Activated naive CD8-positive, alpha-beta T cell treated with anti-CD3 and anti-CD28 coated beads, Interleukin-2, amount 10 ng/mL, durations not matched to agents 7 days and 5 days (primary cell): ENCODE data around the gene USHBP1. TPM values are rescaled to one million over a fixed set of nuclear protein-coding genes. Genes with fewer than 3 reads are reported as not detected.
A peak's percentile ranks its signal among the peaks of the same experiment; 100 is the strongest.

ENCODE experiments used
- ATAC-seq: fragments of 150-1000 bp; cut with Tn5 transposase; one replicate; pipeline ENCODE4 v1.10.0; 2021; ENCODE audit warnings: low read depth, moderate library complexity
- POLR2A ChIA-PET: fragments of 350-600 bp; sonication (Branson Sonifier 250); formaldehyde crosslinking; loops from one replicate; lab custom pipeline; 2021; ENCODE audit warnings: antibody characterized with exemption; lab: Charles Lee
- DNase-seq: peaks from one replicate; pipeline ENCODE4 v3.0.0; 2021
- H3K27ac Mint-ChIP-seq: one replicate; pipeline ENCODE4 v1.8.0; 2022; ENCODE audit warnings: mild to moderate bottlenecking, mixed read lengths
- H3K27me3 Mint-ChIP-seq: one replicate; pipeline ENCODE4 v1.8.0; 2022; ENCODE audit warnings: mild to moderate bottlenecking, moderate library complexity, mixed read lengths
- H3K36me3 Mint-ChIP-seq: one replicate; pipeline ENCODE4 v1.8.0; 2021; ENCODE audit warnings: mild to moderate bottlenecking, mixed read lengths
- H3K4me1 Mint-ChIP-seq: one replicate; pipeline ENCODE4 v1.8.0; 2021; ENCODE audit warnings: mixed read lengths
- H3K4me3 Mint-ChIP-seq: one replicate; pipeline ENCODE4 v1.8.0; 2022; ENCODE audit warnings: mild to moderate bottlenecking, moderate library complexity, mixed read lengths
- H3K9me3 Mint-ChIP-seq: one replicate; pipeline ENCODE4 v1.8.0; 2021; ENCODE audit warnings: mixed read lengths
- total RNA-seq, 2 experiments: library from RNA; stranded (reverse); gene quantifications; one replicate each; pipeline ENCODE4 v1.2.3, GENCODE V29; 2021

Gene USHBP1
- total RNA-seq, 2 experiments from 2014 or later: not detected

- H3K27ac Mint-ChIP-seq: no peak overlapping the region
- H3K4me1 Mint-ChIP-seq: peaks cover 5% of the 10 kb centered on the region
- H3K27me3 Mint-ChIP-seq: peaks cover 5% of the 10 kb centered on the region
- H3K9me3 Mint-ChIP-seq: no peaks in the 10 kb centered on the region
- ATAC-seq: no peak
- H3K4me3 Mint-ChIP-seq: no peak overlapping the region
- H3K36me3 Mint-ChIP-seq: peaks cover 2% of the 10 kb centered on the region
- DNase-seq: no peak
- POLR2A ChIA-PET: interaction anchor here (1.2 kb wide), 1 partner anchor 11 kb away, joined by 3 read pairs; no protein-coding TSS in a partner anchor
Observed at GRCh38 chr19:17237747-17238706, 26.5 kb downstream of the USHBP1 start.

GRCh38 chr19:17236811-17237543 is 27.6 kb downstream of the USHBP1 start:
- ATAC-seq: no peak
- POLR2A ChIA-PET: interaction anchor here (0.6 to 1.2 kb wide), 3 partner anchors 10 to 61 kb away, joined by 3 read pairs; partner anchors contain the start of gene BABAM1
- Mint-ChIP-seq H3K4me3 (peak overlapping the region; percentile 25), H3K9me3 (no peaks in the 10 kb centered on the region), H3K4me1 (peaks cover 5% of the 10 kb centered on the region), H3K36me3 (peaks cover 2% of the 10 kb centered on the region), H3K27me3 (peaks cover 5% of the 10 kb centered on the region), H3K27ac (no peak overlapping the region)
- no peak for DNase-seq

DNA sequence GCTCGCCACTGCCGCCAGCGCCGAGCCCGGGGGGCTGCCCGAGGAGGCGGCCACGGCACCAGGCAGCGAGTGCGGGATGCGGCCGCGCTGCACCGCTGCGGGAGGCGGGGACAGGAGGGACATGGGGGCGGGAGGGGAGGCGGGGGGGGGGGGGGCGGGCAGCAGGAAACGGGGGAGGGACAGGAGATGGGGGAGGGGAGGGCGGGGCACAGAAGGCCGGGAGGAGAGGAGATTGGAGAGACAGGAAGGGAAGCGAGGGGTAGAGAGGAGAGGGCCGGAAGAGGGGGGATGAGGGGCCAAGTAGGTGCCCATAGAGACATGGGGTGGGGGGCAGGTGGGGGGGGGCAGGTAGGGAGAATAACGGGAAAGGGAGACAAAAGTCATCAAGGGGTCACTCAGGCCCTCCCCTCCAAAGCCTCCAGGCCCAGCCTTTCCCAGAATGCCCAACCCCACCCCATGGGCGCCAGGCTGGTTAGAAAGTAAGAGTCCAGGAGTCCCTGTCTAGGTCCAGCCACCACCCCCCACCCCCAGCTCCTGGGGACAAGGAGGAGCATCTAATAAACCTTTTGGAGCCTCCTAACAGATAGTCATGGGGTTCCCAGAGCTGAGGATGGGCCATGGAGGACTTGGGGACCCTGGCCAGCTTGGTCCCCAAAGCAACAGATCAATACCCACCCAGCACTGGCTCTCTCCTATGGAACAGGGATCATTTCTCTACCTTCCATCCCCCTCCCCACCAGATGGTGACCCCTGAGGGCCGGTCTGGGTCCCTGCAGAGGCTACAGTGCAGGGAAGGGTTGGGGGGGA is 28.4 kb downstream of the USHBP1 start:
- DNase-seq (no peak), ATAC-seq (peak; percentile 27)
- Mint-ChIP-seq H3K9me3 (no peaks in the 10 kb centered on the region), H3K27ac (no peak overlapping the region), H3K4me1 (peaks cover 5% of the 10 kb centered on the region), H3K27me3 (peaks cover 5% of the 10 kb centered on the region), H3K4me3 (peak overlapping the region; percentile 55), H3K36me3 (peaks cover 2% of the 10 kb centered on the region)
- POLR2A ChIA-PET: interaction anchor here (0.7 to 2.1 kb wide), 10 partner anchors 10 to 159 kb away, joined by 3 to 26 read pairs (median 4); partner anchors contain the start of genes OCEL1 and USE1

GRCh38 chr19:17235300-17235970 is 29.1 kb downstream of the USHBP1 start:
- Mint-ChIP-seq H3K4me1 (peaks cover 5% of the 10 kb centered on the region), H3K27me3 (no peaks in the 10 kb centered on the region), H3K36me3 (peaks cover 3% of the 10 kb centered on the region), H3K9me3 (no peaks in the 10 kb centered on the region), H3K27ac (peak overlapping the region; percentile 56), H3K4me3 (peak overlapping the region; percentile 81)
- ATAC-seq (peak; percentile 94), DNase-seq (peak; percentile 84)
- POLR2A ChIA-PET: interaction anchor here (0.5 to 2.1 kb wide), 12 partner anchors 9 to 174 kb away, joined by 3 to 26 read pairs (median 5); partner anchors contain the start of genes OCEL1 and USE1

DNA sequence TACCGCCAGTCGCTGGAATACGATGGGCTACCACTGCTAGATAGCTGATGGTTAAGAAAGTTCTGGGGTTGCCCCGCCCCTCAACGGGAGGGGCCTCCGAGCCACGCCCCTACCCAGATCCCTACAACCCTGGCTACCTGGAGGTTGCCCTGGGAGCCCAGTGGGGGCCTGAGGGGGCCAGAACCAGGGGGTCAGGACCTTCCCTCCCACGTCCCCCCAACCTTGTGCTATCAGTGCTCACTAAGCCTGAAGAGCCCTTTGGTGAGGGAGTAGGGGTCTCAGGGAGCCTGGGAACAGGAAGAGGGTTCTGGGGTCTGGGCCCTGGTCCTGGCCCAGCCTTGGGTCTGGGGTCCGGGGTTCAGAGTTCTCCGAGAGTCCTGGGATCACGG is 29.6 kb downstream of the USHBP1 start:
- Mint-ChIP-seq H3K27ac (peak overlapping the region; percentile 56), H3K36me3 (peaks cover 3% of the 10 kb centered on the region), H3K9me3 (no peaks in the 10 kb centered on the region), H3K4me3 (peak overlapping the region; percentile 81), H3K4me1 (peaks cover 5% of the 10 kb centered on the region), H3K27me3 (no peaks in the 10 kb centered on the region)
- POLR2A ChIA-PET: interaction anchor here (0.5 to 2.1 kb wide), 10 partner anchors 9 to 174 kb away, joined by 3 to 26 read pairs (median 7); partner anchors contain the start of genes ANKLE1, OCEL1 and USE1
- DNase-seq: peak; percentile 80
- peak; percentile 57 for ATAC-seq

GRCh38 chr19:17232258-17232657 is 32.3 kb downstream of the USHBP1 start:
- DNase-seq (no peak), ATAC-seq (no peak)
- H3K4me3 Mint-ChIP-seq: no peak overlapping the region
- H3K27ac Mint-ChIP-seq: no peak overlapping the region
- POLR2A ChIA-PET: interaction anchor here (0.5 to 1.5 kb wide), 2 partner anchors 17 to 1339 kb away, joined by 3 to 7 read pairs; partner anchors contain the start of gene USE1
- H3K36me3 Mint-ChIP-seq: peaks cover 6% of the 10 kb centered on the region
- H3K4me1 Mint-ChIP-seq: peaks cover 7% of the 10 kb centered on the region
- H3K9me3 Mint-ChIP-seq: no peaks in the 10 kb centered on the region
- no peaks in the 10 kb centered on the region for H3K27me3 Mint-ChIP-seq

DNA sequence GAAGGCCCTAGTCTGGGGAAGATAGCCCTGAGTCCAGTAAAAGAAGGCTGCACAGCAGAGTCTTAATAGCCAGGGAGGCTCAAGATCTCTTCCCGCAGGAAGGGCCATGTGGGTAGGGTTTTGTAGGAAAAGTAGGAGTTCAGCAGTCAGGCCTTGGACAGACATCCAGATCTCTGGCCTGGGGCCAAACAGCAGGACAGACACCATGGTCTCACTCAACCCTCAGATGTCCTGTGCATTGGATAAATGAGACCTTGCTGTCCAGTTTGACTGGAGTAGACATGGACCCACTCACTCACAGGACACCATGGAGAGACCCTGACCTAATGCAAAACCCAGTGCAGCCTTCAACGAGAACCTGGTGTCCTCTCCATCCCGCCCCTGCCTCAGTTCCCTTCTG is 34.7 kb downstream of the USHBP1 start:
- Mint-ChIP-seq H3K4me3 (no peak overlapping the region), H3K9me3 (no peaks in the 10 kb centered on the region), H3K4me1 (peaks cover 11% of the 10 kb centered on the region), H3K36me3 (peaks cover 6% of the 10 kb centered on the region), H3K27me3 (no peaks in the 10 kb centered on the region), H3K27ac (no peak overlapping the region)
- POLR2A ChIA-PET: no interaction called here
- DNase-seq (no peak), ATAC-seq (no peak)

DNA sequence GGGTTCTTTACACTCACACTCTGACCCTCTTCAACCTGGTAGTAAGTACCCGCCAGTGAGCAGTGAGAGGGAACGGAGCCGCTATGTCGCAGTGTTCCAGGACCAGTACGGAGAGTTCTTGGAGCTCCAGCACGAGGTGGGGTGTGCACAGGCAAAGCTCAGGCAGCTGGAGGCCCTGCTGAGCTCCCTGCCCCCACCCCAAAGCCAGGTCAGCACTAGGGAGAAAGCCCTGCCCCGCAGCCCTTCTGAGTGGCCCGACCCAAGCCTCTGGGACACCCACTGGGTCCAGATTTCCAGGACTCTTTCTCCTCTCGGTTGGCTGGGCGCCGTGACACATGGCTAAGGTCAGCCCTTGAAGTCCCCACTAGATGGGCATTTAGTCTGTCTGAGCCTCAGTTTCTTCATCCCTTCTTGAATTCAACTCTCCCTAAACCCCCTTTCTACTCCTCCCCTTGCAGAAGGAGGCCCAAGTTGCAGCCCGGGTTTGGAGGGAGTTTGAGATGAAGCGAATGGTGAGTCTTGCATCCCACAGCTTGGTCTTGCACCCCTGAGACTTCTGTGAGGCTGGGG is 36.7 kb downstream of the USHBP1 start:
- no peak overlapping the region for H3K27ac Mint-ChIP-seq

DNA sequence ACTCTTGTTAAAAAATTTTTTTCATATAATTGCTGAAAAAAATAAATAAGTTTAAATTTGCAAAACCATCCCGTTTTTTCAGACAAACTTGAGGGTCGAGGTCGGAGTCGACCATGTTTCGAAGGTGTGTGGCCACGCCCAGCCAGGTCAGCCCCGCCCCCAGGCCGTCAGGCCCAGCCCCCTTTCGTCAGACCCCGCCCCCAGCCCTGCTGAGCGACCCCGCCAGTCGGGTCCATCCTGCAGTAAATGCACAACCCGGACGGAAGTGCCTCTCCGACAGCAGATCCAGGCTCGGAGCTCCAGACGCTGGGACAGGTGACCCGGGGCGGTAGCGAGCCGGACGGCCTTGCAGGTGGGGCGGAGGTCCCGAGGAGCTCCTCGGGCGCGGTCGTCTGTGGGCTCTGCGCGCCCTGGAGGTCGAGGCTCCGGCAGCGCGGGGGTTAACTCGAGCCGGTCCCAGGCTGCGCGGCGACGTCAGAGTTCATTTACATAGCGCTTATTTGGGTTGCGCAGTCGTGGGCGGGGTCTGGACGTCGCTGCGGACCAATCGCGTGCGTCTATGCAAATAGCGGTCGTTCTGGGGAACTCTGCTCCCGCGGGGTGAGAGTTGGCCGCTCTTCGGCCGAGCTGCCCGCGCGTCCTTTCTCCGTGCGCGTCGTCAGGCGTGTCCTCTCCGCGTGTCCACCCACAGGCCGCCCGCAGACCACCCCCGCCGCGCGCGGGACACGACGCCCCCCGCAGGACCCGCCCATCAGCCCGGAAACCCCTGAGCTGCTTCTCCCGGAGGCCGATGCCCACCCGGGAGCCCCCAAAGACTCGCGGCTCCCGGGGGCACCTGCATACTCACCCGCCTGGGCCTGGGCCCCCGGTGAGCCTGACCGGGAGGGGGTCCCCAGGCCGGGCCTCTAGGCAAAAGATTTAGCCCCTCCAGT is 38.3 kb downstream of the USHBP1 start, which contains the start of gene OCEL1:
Gene OCEL1 (plus strand): TSS at position 225 of the 932 bp plus-strand sequence. CDS start 22 bp downstream, at position 247.
- DNase-seq: peak; percentile 95
- no peaks in the 10 kb centered on the region for H3K27me3 Mint-ChIP-seq
- H3K4me1 Mint-ChIP-seq: peaks cover 7% of the 10 kb centered on the region
- peaks cover 5% of the 10 kb centered on the region for H3K36me3 Mint-ChIP-seq
- no peaks in the 10 kb centered on the region for H3K9me3 Mint-ChIP-seq
- H3K27ac Mint-ChIP-seq: peak within 1 kb of the TSS; percentile 98
- POLR2A ChIA-PET: interaction anchor here (0.6 to 3.1 kb wide), 15 partner anchors 9 to 193 kb away, joined by 3 to 48 read pairs (median 6); partner anchors contain the start of genes ANKLE1, DDA1, MRPL34 and MVB12A
- peak within 1 kb of the TSS; percentile 93 for H3K4me3 Mint-ChIP-seq
- peak; percentile 95 for ATAC-seq

More for the DNA sequence above, 36.7 kb downstream of the USHBP1 start:
- no peak for ATAC-seq
- DNase-seq: no peak
- Mint-ChIP-seq H3K9me3 (no peaks in the 10 kb centered on the region), H3K4me3 (no peak overlapping the region), H3K27me3 (no peaks in the 10 kb centered on the region), H3K4me1 (peaks cover 7% of the 10 kb centered on the region), H3K36me3 (peaks cover 5% of the 10 kb centered on the region)
- POLR2A ChIA-PET: interaction anchor here (0.8 to 3.1 kb wide), 2 partner anchors 13 to 31 kb away, joined by 3 to 48 read pairs; partner anchors contain the start of gene USE1

GRCh38 chr19:17225053-17225452 is 39.5 kb downstream of the USHBP1 start:
- Mint-ChIP-seq H3K4me1 (peaks cover 7% of the 10 kb centered on the region), H3K27ac (no peak overlapping the region), H3K27me3 (no peaks in the 10 kb centered on the region), H3K9me3 (no peaks in the 10 kb centered on the region), H3K36me3 (peaks cover 6% of the 10 kb centered on the region), H3K4me3 (peak overlapping the region; percentile 57)
- DNase-seq (no peak), ATAC-seq (no peak)
- POLR2A ChIA-PET: interaction anchor here (1.0 to 3.1 kb wide), 5 partner anchors 10 to 149 kb away, joined by 3 to 48 read pairs (median 16); partner anchors contain the start of genes MYO9B and USE1
